Glutamatergic neuron (in vitro differentiated cells): Measurements from ENCODE around the gene MMP10. TPM values are rescaled to one million over a fixed set of nuclear protein-coding genes. Genes with fewer than 3 reads are reported as not detected.

Experiments
- DNase-seq: peaks from one replicate; pipeline ENCODE4 v3.0.0; 2022
- H3K27ac Mint-ChIP-seq: one replicate; pipeline ENCODE4 v1.8.0; 2020; ENCODE audit warnings: mild to moderate bottlenecking, mixed read lengths, inconsistent platforms; ENCODE audit not compliant: unreplicated experiment
- H3K27me3 Mint-ChIP-seq: one replicate; pipeline ENCODE4 v1.8.0; 2020; ENCODE audit warnings: mild to moderate bottlenecking, moderate library complexity, mixed read lengths, inconsistent platforms; ENCODE audit not compliant: unreplicated experiment
- H3K36me3 Mint-ChIP-seq: one replicate; pipeline ENCODE4 v1.8.0; 2020; ENCODE audit warnings: mild to moderate bottlenecking, mixed read lengths, inconsistent platforms; ENCODE audit not compliant: unreplicated experiment
- H3K4me1 Mint-ChIP-seq: one replicate; pipeline ENCODE4 v1.8.0; 2020; ENCODE audit warnings: mild to moderate bottlenecking, low read depth, mixed read lengths, inconsistent platforms; ENCODE audit not compliant: unreplicated experiment
- H3K4me3 Mint-ChIP-seq: one replicate; pipeline ENCODE4 v1.8.0; 2020; ENCODE audit warnings: mild to moderate bottlenecking, mixed read lengths, inconsistent platforms; ENCODE audit not compliant: unreplicated experiment
- H3K9me3 Mint-ChIP-seq: one replicate; pipeline ENCODE4 v1.8.0; 2020; ENCODE audit warnings: mild to moderate bottlenecking, moderate library complexity, mixed read lengths, inconsistent platforms; ENCODE audit not compliant: unreplicated experiment
- CTCF ChIP-seq: fragments of 200-600 bp; sonication (generic); IDR thresholded peaks from one replicate; pipeline ENCODE4 v1.5.0; 2021; ENCODE audit not compliant: partially characterized antibody, unreplicated experiment
- total RNA-seq: library from RNA; stranded (reverse); fragmentation: NEBNext Ultra II Directional; extraction: Animal tissue kit (Norgen Biotek cat#: 25700); gene quantifications from one replicate; pipeline ENCODE4 v1.2.1, GENCODE V29; 2021; ENCODE audit not compliant: unreplicated experiment

MMP10 gene
- total RNA-seq, 1 donor from 2014 or later, result not detected

GRCh38 chr11:102812188-102812587 is 31.8 kb upstream of the MMP10 start:
- Mint-ChIP-seq H3K9me3 (peaks cover 5% of the 10 kb centered on the region), H3K27me3 (no peaks in the 10 kb centered on the region)

GRCh38 chr11:102810950-102811660 is 30.7 kb upstream of the MMP10 start:
- Mint-ChIP-seq H3K9me3 (peaks cover 2% of the 10 kb centered on the region), H3K27me3 (no peaks in the 10 kb centered on the region), H3K36me3 (peaks cover 4% of the 10 kb centered on the region), H3K27ac (no peak overlapping the region), H3K4me1 (no peaks in the 10 kb centered on the region), H3K4me3 (no peak overlapping the region)
- TF ChIP-seq CTCF, result peak; percentile 59
- DNase-seq, result no peak

More at GRCh38 chr11:102812188-102812587, 31.8 kb upstream of the MMP10 start:
- no peak for TF ChIP-seq CTCF
- no peak for DNase-seq
- H3K27ac Mint-ChIP-seq, result no peak overlapping the region
- no peak overlapping the region for H3K4me3 Mint-ChIP-seq
- H3K4me1 Mint-ChIP-seq, result no peaks in the 10 kb centered on the region
- H3K36me3 Mint-ChIP-seq, result peaks cover 4% of the 10 kb centered on the region

DNA sequence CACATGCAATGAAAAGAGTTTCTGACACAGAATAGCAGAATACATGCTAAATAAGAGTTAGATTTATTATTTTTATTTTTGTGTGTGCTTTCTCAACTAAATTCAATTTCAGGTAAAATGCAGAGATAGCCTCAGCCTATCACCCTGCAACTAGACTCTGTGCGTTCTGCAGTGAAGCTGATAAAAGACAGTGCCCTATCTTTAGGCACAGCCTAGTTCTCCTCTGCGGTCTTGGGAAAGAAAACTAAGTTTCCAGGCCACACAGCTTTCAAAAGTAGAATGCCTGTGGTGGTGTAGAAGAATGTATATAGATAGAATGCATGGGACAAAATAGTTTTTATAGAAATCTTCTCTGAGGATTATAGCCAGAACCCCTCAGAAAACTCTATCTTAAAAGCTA is 29.5 kb upstream of the MMP10 start:
- no peaks in the 10 kb centered on the region for H3K27me3 Mint-ChIP-seq
- TF ChIP-seq CTCF, result no peak
- no peak for DNase-seq
- no peak overlapping the region for H3K4me3 Mint-ChIP-seq
- no peaks in the 10 kb centered on the region for H3K4me1 Mint-ChIP-seq
- H3K9me3 Mint-ChIP-seq, result no peaks in the 10 kb centered on the region
- H3K27ac Mint-ChIP-seq, result no peak overlapping the region
- no peaks in the 10 kb centered on the region for H3K36me3 Mint-ChIP-seq

GRCh38 chr11:102807921-102808320 is 27.5 kb upstream of the MMP10 start:
- no peak overlapping the region for H3K27ac Mint-ChIP-seq
- H3K4me3 Mint-ChIP-seq, result no peak overlapping the region
- peak; percentile 55 for TF ChIP-seq CTCF
- H3K36me3 Mint-ChIP-seq, result no peaks in the 10 kb centered on the region
- H3K9me3 Mint-ChIP-seq, result no peaks in the 10 kb centered on the region
- DNase-seq, result peak; percentile 59
- H3K27me3 Mint-ChIP-seq, result no peaks in the 10 kb centered on the region
- H3K4me1 Mint-ChIP-seq, result no peaks in the 10 kb centered on the region

DNA sequence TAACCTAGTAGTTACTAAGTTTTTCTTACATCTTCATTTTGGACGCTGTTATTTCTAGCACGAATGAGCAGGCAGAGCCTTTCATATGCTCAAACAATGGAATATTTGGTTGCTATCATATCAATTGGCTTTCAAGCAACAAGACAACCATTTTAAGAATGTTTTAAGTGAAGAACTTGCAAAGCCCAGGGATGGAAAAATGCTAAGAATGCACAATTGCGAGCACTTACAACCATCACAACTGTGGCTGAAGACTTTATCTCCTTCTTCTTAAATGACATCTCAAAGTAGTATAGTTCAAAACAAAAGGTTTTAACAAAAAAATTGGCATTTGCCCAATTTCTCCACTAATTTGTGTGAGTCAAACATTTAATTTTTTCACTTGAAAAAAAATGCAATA is 25.9 kb upstream of the MMP10 start:
- H3K4me3 Mint-ChIP-seq, result no peak overlapping the region
- DNase-seq, result no peak
- no peaks in the 10 kb centered on the region for H3K9me3 Mint-ChIP-seq
- H3K4me1 Mint-ChIP-seq, result no peaks in the 10 kb centered on the region
- no peak overlapping the region for H3K27ac Mint-ChIP-seq
- TF ChIP-seq CTCF, result no peak
- no peaks in the 10 kb centered on the region for H3K27me3 Mint-ChIP-seq
- no peaks in the 10 kb centered on the region for H3K36me3 Mint-ChIP-seq
